Erythroblast (primary cell): ENCODE data around the gene LONP1.
"Not testable (repeated sequence)": the region's sequence is repeated elsewhere in the genome, so short reads cannot be mapped to it uniquely, and the experiment has no call there.

ENCODE experiments used
- DNase-seq, 2 experiments: peaks; one replicate each; lab custom pipeline; 2025; lab: John Stamatoyannopoulos, UW
- GATA1 ChIP-seq: IDR thresholded peaks from 2 replicates; pipeline ENCODE4 v1.6.1; 2011; ENCODE audit warnings: low read depth, mild to moderate bottlenecking, control low read depth, low read length, moderate library complexity
- POLR2A ChIP-seq: IDR thresholded peaks from 2 replicates; pipeline ENCODE4 v1.6.1; 2011; ENCODE audit warnings: mild to moderate bottlenecking, low read length

Gene LONP1

GRCh38 chr19:5693195-5694166, 26.5 kb downstream of the LONP1 start:
- TF ChIP-seq POLR2A (no peak), GATA1 (no peak)
- no peak for DNase-seq

GRCh38 chr19:5692723-5693194, 27.2 kb downstream of the LONP1 start:
- TF ChIP-seq GATA1 (no peak), POLR2A (no peak)
- DNase-seq, result no peak

GRCh38 chr19:5691822-5692722, 27.9 kb downstream of the LONP1 start:
- DNase-seq, result peak in 1 of 2 experiments; percentile 57
- no peak for TF ChIP-seq POLR2A
- no peak for TF ChIP-seq GATA1

- TF ChIP-seq GATA1 (no peak), POLR2A (no peak)
- DNase-seq, result peak; percentile 73 to 76
Measured at GRCh38 chr19:5690955-5691821, 28.8 kb downstream of the LONP1 start.

- peak; percentile 97 to 99 for DNase-seq
- no peak for TF ChIP-seq GATA1
- TF ChIP-seq POLR2A, result peak; percentile 99
Measured at GRCh38 chr19:5690125-5690954, 29.6 kb downstream of the LONP1 start, which contains the start of gene RPL36. RPL36 (plus strand) TSS chr19:5690295; CDS start chr19:5690508, 213 bp downstream.

GRCh38 chr19:5688262-5688881, 31.6 kb downstream of the LONP1 start:
- DNase-seq, result not testable (repeated sequence)

GRCh38 chr19:5687360-5688198, 32.4 kb downstream of the LONP1 start:
- DNase-seq, result no peak

GRCh38 chr19:5686647-5687359, 33.1 kb downstream of the LONP1 start:
- TF ChIP-seq GATA1 (no peak), POLR2A (peak; percentile 34)
- peak; percentile 95 to 98 for DNase-seq

More at GRCh38 chr19:5687360-5688198, 32.4 kb downstream of the LONP1 start:
- TF ChIP-seq GATA1 (no peak), POLR2A (no peak)

GRCh38 chr19:5686326-5686646, 33.7 kb downstream of the LONP1 start:
- TF ChIP-seq POLR2A (no peak), GATA1 (no peak)
- DNase-seq, result no peak

GRCh38 chr19:5684694-5685430, 35.1 kb downstream of the LONP1 start:
- DNase-seq, result no peak
- TF ChIP-seq GATA1 (no peak), POLR2A (no peak)
